Measurements from ENCODE around the gene ESYT1. TPM values are rescaled to one million over a fixed set of nuclear protein-coding genes. Genes with fewer than 3 reads are reported as not detected.

The ESYT1 gene
- total and polyA plus RNA-seq, 9 of the 15 experiments (the other 6 are each of a cell fraction or from before 2014, with no cell fraction given) = 132 to 420 (median 164) TPM

- TF ChIP-seq ELK3 (CRISPR knock-in tag; IDR thresholded peaks at IDR 0.05) (no peak), FOSL1 (tag; conservative IDR thresholded peaks at IDR 0.05) (no peak), E2F1 (CRISPR knock-in tag; IDR thresholded peaks at IDR 0.05) (no peak), NCOA6 (IDR thresholded peaks at IDR 0.05) (no peak), POLR2A (conservative IDR thresholded peaks at IDR 0.05) (peak; percentile 58), ZNF41 (CRISPR knock-in tag; conservative IDR thresholded peaks at IDR 0.05) (no peak), MCM5 (IDR thresholded peaks at IDR 0.05; ENCODE audit: low read depth) (no peak), POLR2AphosphoS2 (IDR thresholded peaks at IDR 0.05; ENCODE audit: low read length) (peak; percentile 57), STAT5A (IDR thresholded peaks at IDR 0.05; ENCODE audit: borderline replicate concordance, low read length) (no peak), ZBTB1 (CRISPR knock-in tag; IDR thresholded peaks at IDR 0.05; ENCODE audit: borderline replicate concordance, low read depth) (no peak), ZC3H4 (CRISPR knock-in tag; IDR thresholded peaks at IDR 0.05; ENCODE audit: borderline replicate concordance) (peak; percentile 9; the same call in 1 of the 2 replicates), HIVEP1 (CRISPR knock-in tag; IDR thresholded peaks at IDR 0.05) (no peak), HNRNPH1 (optimal IDR thresholded peaks at IDR 0.05; ENCODE audit: low read depth, low read length) (no peak), RBFOX2 (IDR thresholded peaks at IDR 0.05; ENCODE audit: low read depth, low read length) (peak; percentile 74), POLR2AphosphoS5 (IDR thresholded peaks at IDR 0.05; ENCODE audit: control insufficient read depth, insufficient read depth, low read depth, low read length) (peak; percentile 24; the same call in 1 of the 2 replicates), FOXJ2 (tag; IDR thresholded peaks at IDR 0.05) (no peak), BRCA1 (IDR thresholded peaks at IDR 0.05) (no peak), BRCA1 (CRISPR knock-in tag; IDR thresholded peaks at IDR 0.05) (no peak), JUN (IDR thresholded peaks at IDR 0.05; ENCODE audit: borderline replicate concordance, low read depth, low read length) (no peak), JUN (CRISPR knock-in tag; IDR thresholded peaks at IDR 0.05; ENCODE audit: borderline replicate concordance) (no peak), HBP1 (CRISPR knock-in tag; IDR thresholded peaks at IDR 0.05) (no peak), SRSF1 (IDR thresholded peaks at IDR 0.05; ENCODE audit: low read depth, low read length) (no peak), GABPA (tag; conservative IDR thresholded peaks at IDR 0.05; ENCODE audit: low read depth) (no peak), PRPF4 (IDR thresholded peaks at IDR 0.05; ENCODE audit: insufficient read depth, low read depth, low read length, poor library complexity, severe bottlenecking) (no peak), CBFA2T3 (IDR thresholded peaks at IDR 0.05) (no peak)
These were observed 32.2 kb downstream of the ESYT1 start (continued) for GRCh38 chr12:56160193-56160763.

All from K562 (cell line).